Neural cell (in vitro differentiated cells): ENCODE data around the gene CNTFR. TPM values are rescaled to one million over a fixed set of nuclear protein-coding genes. Genes with fewer than 3 reads are reported as not detected.
A peak's percentile ranks its signal among the peaks of the same experiment; 100 is the strongest.
"Not testable (repeated sequence)": the region's sequence is repeated elsewhere in the genome, so short reads cannot be mapped to it uniquely, and the experiment has no call there.

ENCODE experiments used
- H2AFZ ChIP-seq: fragments of 200-600, 300-800 bp; sonication (generic), shearing (Covaris generic); 2 replicates; pipeline ENCODE4 v1.6.0; 2014; ENCODE audit warnings: low read depth, mild to moderate bottlenecking, antibody characterized with exemption, low read length, moderate library complexity
- H3F3A ChIP-seq: fragments of 200-600 bp; shearing (Covaris generic); 2 replicates; pipeline ENCODE4 v1.6.1; 2016; ENCODE audit warnings: mild to moderate bottlenecking, moderate library complexity, mixed read lengths, antibody characterized with exemption, low read length; ENCODE audit not compliant: insufficient read depth, poor library complexity, severe bottlenecking
- H3K27ac ChIP-seq: fragments of 200-600, 300-800 bp; sonication (generic), shearing (Covaris generic); 2 replicates; pipeline ENCODE4 v1.5.1; 2014; ENCODE audit warnings: mild to moderate bottlenecking, low read length, moderate library complexity
- H3K27me3 ChIP-seq: fragments of 300-800, 200-600 bp; sonication (generic), shearing (Covaris generic); 2 replicates; pipeline ENCODE4 v1.6.0; 2014; ENCODE audit warnings: mild to moderate bottlenecking, low read depth, low read length, moderate library complexity; ENCODE audit not compliant: insufficient read depth
- H3K36me3 ChIP-seq: fragments of 300-800, 200-600 bp; sonication (generic), shearing (Covaris generic); 2 replicates; pipeline ENCODE4 v1.5.1; 2014; ENCODE audit warnings: mild to moderate bottlenecking, antibody characterized with exemption, low read length, moderate library complexity; ENCODE audit not compliant: insufficient read depth
- H3K4me2 ChIP-seq: fragments of 300-800, 200-600 bp; sonication (generic), shearing (Covaris generic); 2 replicates; pipeline ENCODE4 v1.6.0; 2014; ENCODE audit warnings: mild to moderate bottlenecking, low read length
- H3K4me3 ChIP-seq: fragments of 300-800, 200-600 bp; sonication (generic), shearing (Covaris generic); 2 replicates; pipeline ENCODE4 v1.5.1; 2014; ENCODE audit warnings: mild to moderate bottlenecking, low read length, moderate library complexity
- H3K79me2 ChIP-seq: fragments of 200-600 bp; shearing (Covaris generic); replicated peaks from 2 replicates; pipeline ENCODE4 v1.6.0; 2014; ENCODE audit warnings: mild to moderate bottlenecking, low read length, moderate library complexity; ENCODE audit not compliant: insufficient read depth
- H3K9ac ChIP-seq: fragments of 300-800, 200-600 bp; sonication (generic), shearing (Covaris generic); 2 replicates; pipeline ENCODE4 v1.6.1; 2016; ENCODE audit warnings: mild to moderate bottlenecking, low read length, mixed read lengths
- H3K9me2 ChIP-seq: fragments of 200-600 bp; shearing (Covaris generic); 2 replicates; pipeline ENCODE4 v1.6.1; 2016; ENCODE audit warnings: mild to moderate bottlenecking, low read length, mixed read lengths; ENCODE audit not compliant: insufficient read depth
- H3K9me3 ChIP-seq: fragments of 200-600, 300-800 bp; sonication (generic), shearing (Covaris generic); 2 replicates; pipeline ENCODE4 v1.6.1; 2016; ENCODE audit warnings: mild to moderate bottlenecking, mixed run types, low read length, moderate library complexity, mixed read lengths
- H4K20me1 ChIP-seq: fragments of 200-600 bp; shearing (Covaris generic); 2 replicates; pipeline ENCODE4 v1.6.1; 2016; ENCODE audit warnings: mild to moderate bottlenecking, mixed run types; ENCODE audit not compliant: insufficient read depth
- CTCF ChIP-seq: fragments of 450-650 bp; IDR thresholded peaks from 2 replicates; pipeline ENCODE4 v1.5.1; 2014; ENCODE audit warnings: antibody characterized with exemption, mild to moderate bottlenecking, moderate library complexity; ENCODE audit not compliant: poor library complexity, severe bottlenecking
- EP300 ChIP-seq: fragments of 450-650 bp; conservative IDR thresholded peaks from 2 replicates; pipeline ENCODE4 v1.6.1; 2014; ENCODE audit warnings: antibody characterized with exemption, mild to moderate bottlenecking, moderate library complexity; ENCODE audit not compliant: poor library complexity, severe bottlenecking
- EZH2 ChIP-seq: fragments of 200-600, 300-800 bp; shearing (Covaris generic), sonication (generic); IDR thresholded peaks from 2 replicates; pipeline ENCODE4 v1.6.1; 2014; ENCODE audit warnings: antibody characterized with exemption, low read length, borderline replicate concordance, mild to moderate bottlenecking; ENCODE audit not compliant: insufficient read depth, poor library complexity, severe bottlenecking
- MXI1 ChIP-seq: fragments of 450-650 bp; conservative IDR thresholded peaks from 2 replicates; pipeline ENCODE4 v1.6.1; 2014; ENCODE audit warnings: antibody characterized with exemption, mild to moderate bottlenecking; ENCODE audit not compliant: poor library complexity, severe bottlenecking
- POLR2AphosphoS5 ChIP-seq: IDR thresholded peaks from 2 replicates; pipeline ENCODE4 v1.6.1; 2012
- RAD21 ChIP-seq: fragments of 450-650 bp; conservative IDR thresholded peaks from 2 replicates; pipeline ENCODE4 v1.6.1; 2014; ENCODE audit warnings: antibody characterized with exemption, mild to moderate bottlenecking, moderate library complexity
- REST ChIP-seq: IDR thresholded peaks from 2 replicates; pipeline ENCODE4 v1.6.1; 2012; ENCODE audit warnings: borderline replicate concordance
- SMC3 ChIP-seq: fragments of 450-650 bp; conservative IDR thresholded peaks from 2 replicates; pipeline ENCODE4 v1.6.1; 2014; ENCODE audit warnings: antibody characterized with exemption, mild to moderate bottlenecking, moderate library complexity; ENCODE audit not compliant: poor library complexity
- TAF1 ChIP-seq: IDR thresholded peaks from 2 replicates; pipeline ENCODE4 v1.6.1; 2012; ENCODE audit warnings: low read depth
- polyA minus RNA-seq: library from RNA; depleted of rRNA, polyadenylated mRNA; stranded (reverse); fragments of >200 nt; gene quantifications from 2 replicates; pipeline ENCODE4 v1.2.3, GENCODE V29; 2014
- polyA plus RNA-seq: library from polyadenylated mRNA; depleted of rRNA; stranded (reverse); fragments of >200 nt; gene quantifications from 2 replicates; pipeline ENCODE4 v1.2.3, GENCODE V29; 2014

Gene CNTFR
- polyA plus RNA-seq (19.0 and 20.7 TPM in 2 replicates), polyA minus RNA-seq (25.4 and 27.0 TPM in 2 replicates)

- H3K9me2 ChIP-seq = no peaks in the 10 kb centered on the region
- peaks cover 26% of the 10 kb centered on the region for H3K27me3 ChIP-seq
- no peaks in the 10 kb centered on the region for H3K9me3 ChIP-seq
- peak within 1 kb of the TSS; percentile 75 for H3K27ac ChIP-seq
- H3K4me2 ChIP-seq = peak within 1 kb of the TSS; percentile 92
- H3K9ac ChIP-seq = peak within 1 kb of the TSS; percentile 80
- H3K4me3 ChIP-seq = peak within 1 kb of the TSS; percentile 98
- no peaks in the 10 kb centered on the region for H3K36me3 ChIP-seq
- TF ChIP-seq MXI1 (peak; percentile 77), REST (peak; percentile 61), SMC3 (peak; percentile 49), POLR2AphosphoS5 (peak; percentile 62), RAD21 (peak; percentile 10), TAF1 (no peak), CTCF (no peak), EP300 (peak; percentile 54)
- H2AFZ ChIP-seq = peak within 1 kb of the TSS; percentile 83
- H4K20me1 ChIP-seq = peaks cover 5% of the 10 kb centered on the region
- peaks cover 45% of the 10 kb centered on the region for H3K79me2 ChIP-seq
- H3F3A ChIP-seq = no peaks in the 10 kb centered on the region
These were observed at the start of gene CNTFR for GRCh38 chr9:34589636-34590380. TSS of gene CNTFR (minus strand) at chr9:34589724. CDS start at chr9:34568981, 20,743 bp downstream.

- not testable (repeated sequence) for H3F3A ChIP-seq
These were observed 49.8 kb upstream of the CNTFR start for GRCh38 chr9:34639322-34639721.

GRCh38 chr9:34638138-34638445 lies 48.6 kb upstream of the CNTFR start:
- peak overlapping the region; percentile 72 for H3K4me2 ChIP-seq
- no peaks in the 10 kb centered on the region for H3K27me3 ChIP-seq
- H3K9me2 ChIP-seq = no peaks in the 10 kb centered on the region
- peak overlapping the region; percentile 63 for H2AFZ ChIP-seq
- TF ChIP-seq REST (no peak), POLR2AphosphoS5 (no peak), CTCF (no peak), RAD21 (no peak), EP300 (no peak), TAF1 (no peak), SMC3 (no peak), MXI1 (no peak), EZH2 (no peak)
- H3K9ac ChIP-seq = peak overlapping the region; percentile 75
- no peaks in the 10 kb centered on the region for H3K9me3 ChIP-seq
- no peaks in the 10 kb centered on the region for H3F3A ChIP-seq
- no peaks in the 10 kb centered on the region for H4K20me1 ChIP-seq
- H3K4me3 ChIP-seq = peak overlapping the region; percentile 93
- peak overlapping the region; percentile 68 for H3K27ac ChIP-seq
- peaks cover 6% of the 10 kb centered on the region for H3K79me2 ChIP-seq
- H3K36me3 ChIP-seq = no peaks in the 10 kb centered on the region

More at GRCh38 chr9:34639322-34639721, 49.8 kb upstream of the CNTFR start:
- H3K79me2 ChIP-seq, H3K27me3 ChIP-seq, H3K27ac ChIP-seq, H3K9me3 ChIP-seq, H3K4me2 ChIP-seq, H3K4me3 ChIP-seq, H3K9me2 ChIP-seq, H2AFZ ChIP-seq, H3K9ac ChIP-seq, H3K36me3 ChIP-seq, H4K20me1 ChIP-seq: not testable (repeated sequence)
